Measurements from ENCODE around the gene FLT1. TPM values are rescaled to one million over a fixed set of nuclear protein-coding genes. Genes with fewer than 3 reads are reported as not detected.

The FLT1 gene
- total RNA-seq, 2 experiments from 2014 or later, result 1.6 to 2.5 TPM

- no peak for TF ChIP-seq CTCF (conservative IDR thresholded peaks at IDR 0.05; ENCODE audit: low read length)
- no peak for TF ChIP-seq EZH2phosphoT487 (IDR thresholded peaks at IDR 0.05; ENCODE audit: borderline replicate concordance, low read depth, low read length)
- CTCF ChIA-PET (ENCODE audit: unreplicated experiment), result no interaction called here
- Histone ChIP-seq H2AFZ (ENCODE audit: low read length) (no peak overlapping the region), H3K4me3 (ENCODE audit: low read depth, low read length, poor library complexity, severe bottlenecking) (no peak overlapping the region), H3K36me3 (ENCODE audit: insufficient read depth, low read length) (no peaks in the 10 kb centered on the region), H3K27ac (ENCODE audit: low read depth, low read length, poor library complexity, severe bottlenecking) (no peak overlapping the region), H4K20me1 (ENCODE audit: insufficient read depth, low read length) (no peaks in the 10 kb centered on the region), H3K79me2 (ENCODE audit: insufficient read depth, low read depth, low read length) (no peaks in the 10 kb centered on the region), H3K4me2 (ENCODE audit: low read length) (no peak overlapping the region), H3K9me3 (ENCODE audit: low read length) (no peaks in the 10 kb centered on the region), H3K9me2 (ENCODE audit: insufficient read depth, low read length) (no peaks in the 10 kb centered on the region), H3K4me1 (ENCODE audit: insufficient read depth, low read length, poor library complexity, severe bottlenecking) (no peaks in the 10 kb centered on the region)
- BruUV-seq (replicated peaks), result no TSS peak
- intact Hi-C loops (cut with micrococcal nuclease; ENCODE audit: unreplicated experiment), result no loop called here
- POLR2A ChIA-PET, result interaction anchor here (0.9 to 2.4 kb wide), 4 partner anchors 11 to 17 kb away, joined by 3 to 6 read pairs (median 5); no protein-coding TSS in a partner anchor
- no peak for DNase-seq (ENCODE audit: low spot score)
Measured at GRCh38 chr13:28478127-28478526, 16.8 kb downstream of the FLT1 start.

- no peak overlapping the region for H3K4me2 ChIP-seq (ENCODE audit: low read length)
- no peaks in the 10 kb centered on the region for H3K79me2 ChIP-seq (ENCODE audit: insufficient read depth, low read depth, low read length)
- no peaks in the 10 kb centered on the region for H3K36me3 ChIP-seq (ENCODE audit: insufficient read depth, low read length)
- no peaks in the 10 kb centered on the region for H4K20me1 ChIP-seq (ENCODE audit: insufficient read depth, low read length)
- no TSS peak for BruUV-seq (replicated peaks)
- no peak overlapping the region for H3K27ac ChIP-seq (ENCODE audit: low read depth, low read length, poor library complexity, severe bottlenecking)
- CTCF ChIA-PET (ENCODE audit: unreplicated experiment), result no interaction called here
- H3K4me3 ChIP-seq (ENCODE audit: low read depth, low read length, poor library complexity, severe bottlenecking), result no peak overlapping the region
- POLR2A ChIA-PET, result interaction anchor here (2.1 to 2.4 kb wide), 2 partner anchors 10 to 16 kb away, joined by 6 read pairs; no protein-coding TSS in a partner anchor
- no peaks in the 10 kb centered on the region for H3K9me2 ChIP-seq (ENCODE audit: insufficient read depth, low read length)
- TF ChIP-seq CTCF (conservative IDR thresholded peaks at IDR 0.05; ENCODE audit: low read length), result no peak
- no peak for TF ChIP-seq EZH2phosphoT487 (IDR thresholded peaks at IDR 0.05; ENCODE audit: borderline replicate concordance, low read depth, low read length)
- DNase-seq (ENCODE audit: low spot score), result no peak
- no peak overlapping the region for H2AFZ ChIP-seq (ENCODE audit: low read length)
- H3K4me1 ChIP-seq (ENCODE audit: insufficient read depth, low read length, poor library complexity, severe bottlenecking), result no peaks in the 10 kb centered on the region
- intact Hi-C loops (cut with micrococcal nuclease; ENCODE audit: unreplicated experiment), result no loop called here
- no peaks in the 10 kb centered on the region for H3K9me3 ChIP-seq (ENCODE audit: low read length)
Measured at GRCh38 chr13:28477709-28477973, 17.3 kb downstream of the FLT1 start.

GRCh38 chr13:28476919-28477708 is 17.8 kb downstream of the FLT1 start:
- intact Hi-C loops (cut with micrococcal nuclease; ENCODE audit: unreplicated experiment), result no loop called here
- Histone ChIP-seq H3K9me2 (ENCODE audit: insufficient read depth, low read length) (no peaks in the 10 kb centered on the region), H3K9me3 (ENCODE audit: low read length) (no peaks in the 10 kb centered on the region), H2AFZ (ENCODE audit: low read length) (no peak overlapping the region), H3K27ac (ENCODE audit: low read depth, low read length, poor library complexity, severe bottlenecking) (no peak overlapping the region), H3K4me3 (ENCODE audit: low read depth, low read length, poor library complexity, severe bottlenecking) (no peak overlapping the region), H3K36me3 (ENCODE audit: insufficient read depth, low read length) (no peaks in the 10 kb centered on the region), H3K4me2 (ENCODE audit: low read length) (no peak overlapping the region), H3K4me1 (ENCODE audit: insufficient read depth, low read length, poor library complexity, severe bottlenecking) (no peaks in the 10 kb centered on the region), H4K20me1 (ENCODE audit: insufficient read depth, low read length) (no peaks in the 10 kb centered on the region), H3K79me2 (ENCODE audit: insufficient read depth, low read depth, low read length) (no peaks in the 10 kb centered on the region)
- CTCF ChIA-PET (ENCODE audit: unreplicated experiment), result interaction anchor here (0.6 kb wide), 1 partner anchor 353 kb away, joined by 3 read pairs; no protein-coding TSS in a partner anchor
- POLR2A ChIA-PET, result interaction anchor here (0.7 to 2.4 kb wide), 4 partner anchors 10 to 28 kb away, joined by 3 to 6 read pairs (median 5); no protein-coding TSS in a partner anchor
- no TSS peak for BruUV-seq (replicated peaks)
- TF ChIP-seq CTCF (conservative IDR thresholded peaks at IDR 0.05; ENCODE audit: low read length) (no peak), EZH2phosphoT487 (IDR thresholded peaks at IDR 0.05; ENCODE audit: borderline replicate concordance, low read depth, low read length) (no peak)
- DNase-seq (ENCODE audit: low spot score), result no peak

All from OCI-LY7 (cell line).